GM18508 (cell line): ENCODE results near the gene PABPC1L.

Experiments
- ATAC-seq: cut with Tn5 transposase; IDR thresholded peaks from one replicate; pipeline ENCODE4 v1.9.1; 2021; ENCODE audit warnings: moderate number of reproducible peaks; ENCODE audit not compliant: insufficient read depth, unreplicated experiment

The PABPC1L gene

GRCh38 chr20:44963325-44964215 lies 53.7 kb downstream of the PABPC1L start:
- ATAC-seq = no peak

GRCh38 chr20:44965651-44966029 lies 55.8 kb downstream of the PABPC1L start:
- ATAC-seq = no peak

- ATAC-seq = peak; percentile 30
These were observed 56.4 kb downstream of the PABPC1L start, which contains the start of gene STK4 for GRCh38 chr20:44966030-44966961. TSS of gene STK4 (plus strand) at chr20:44966512. CDS start at chr20:44966569, 57 bp downstream.

- no peak for ATAC-seq
These were observed 57.4 kb downstream of the PABPC1L start for GRCh38 chr20:44967207-44967807.

GRCh38 chr20:44969300-44969894 lies 59.5 kb downstream of the PABPC1L start:
- ATAC-seq = no peak

GRCh38 chr20:44970243-44970757 lies 60.4 kb downstream of the PABPC1L start:
- ATAC-seq = no peak

- no peak for ATAC-seq
These were observed 63.2 kb downstream of the PABPC1L start for GRCh38 chr20:44973053-44973452.

- ATAC-seq = no peak
These were observed 66.8 kb downstream of the PABPC1L start for GRCh38 chr20:44976698-44977097.

- ATAC-seq = no peak
These were observed 69.3 kb downstream of the PABPC1L start for GRCh38 chr20:44979090-44979621.

- no peak for ATAC-seq
These were observed 72.0 kb downstream of the PABPC1L start for GRCh38 chr20:44981736-44982406.

- ATAC-seq = no peak
These were observed 73.3 kb downstream of the PABPC1L start for GRCh38 chr20:44983093-44983674.

- no peak for ATAC-seq
These were observed 78.8 kb downstream of the PABPC1L start for GRCh38 chr20:44988631-44989171.
